HEK293 (cell line): ENCODE results near the gene LMO1.

Source experiments
- CTCF ChIA-PET: fragments of 350-600 bp; formaldehyde crosslinking; extraction: SDS; loops from one replicate; lab custom pipeline; 2021; ENCODE audit warnings: antibody characterized with exemption; lab: Yijun Ruan, JAX
- POLR2A ChIA-PET: fragments of 300-600 bp; formaldehyde crosslinking; extraction: SDS; loops from one replicate; lab custom pipeline; 2020; ENCODE audit warnings: antibody characterized with exemption, inconsistent platforms; lab: Yijun Ruan, JAX
- H3K27ac ChIP-seq: fragments of 200-500 bp; sonication (Bioruptor generic); 2 replicates; pipeline ENCODE4 v1.5.1; 2014; ENCODE audit warnings: low read depth, low read length, control low read depth, inconsistent platforms; ENCODE audit errors: extremely low read depth
- H3K36me3 ChIP-seq, 2 experiments: fragments of 200-500 bp in 1 of 2; sonication (Bioruptor generic) in 1 of 2; 1 replicate in 1 of 2; 2 replicates in 1 of 2; pipeline ENCODE4 v1.5.1; 2014 to 2017; ENCODE audit warnings: inconsistent platforms in 2 of 2, low read length in 2 of 2; ENCODE audit not compliant: control insufficient read depth in 2 of 2, insufficient read depth in 1 of 2
- H3K4me1 ChIP-seq: fragments of 200-500 bp; sonication (Bioruptor generic); 2 replicates; pipeline ENCODE4 v1.5.1; 2014; ENCODE audit warnings: mild to moderate bottlenecking, low read length, inconsistent platforms; ENCODE audit not compliant: control insufficient read depth, insufficient read depth
- H3K4me3 ChIP-seq: 2 replicates; pipeline ENCODE4 v1.5.1; 2011; ENCODE audit warnings: low read depth, mild to moderate bottlenecking, control low read depth, low read length, moderate library complexity
- H3K9me3 ChIP-seq: fragments of 200-500 bp; sonication (Bioruptor generic); 2 replicates; pipeline ENCODE4 v1.5.1; 2014; ENCODE audit warnings: low read depth, low read length, inconsistent platforms; ENCODE audit not compliant: control insufficient read depth, insufficient read depth
- MEIS1 ChIP-seq: sonication (generic); formaldehyde crosslinking; IDR thresholded peaks from 2 replicates; pipeline ENCODE4 v1.8.1; 2022; ENCODE audit warnings: missing genetic modification reagents, mild to moderate bottlenecking, borderline replicate concordance
- PRDM1 ChIP-seq: fragments of 450-650 bp; formaldehyde crosslinking; IDR thresholded peaks from 2 replicates; pipeline ENCODE4; 2016; ENCODE audit warnings: missing biosample characterization, missing genetic modification characterization
- PRDM6 ChIP-seq: fragments of 450-650 bp; formaldehyde crosslinking; IDR thresholded peaks from 2 replicates; pipeline ENCODE4 v1.5.1; 2017; ENCODE audit warnings: missing biosample characterization, missing genetic modification characterization
- REPIN1 ChIP-seq: fragments of 450-650 bp; formaldehyde crosslinking; IDR thresholded peaks from 2 replicates; pipeline ENCODE4 v1.5.1; 2017; ENCODE audit warnings: missing biosample characterization, missing genetic modification characterization, low read depth
- SP7 ChIP-seq: fragments of 450-650 bp; formaldehyde crosslinking; IDR thresholded peaks from 2 replicates; pipeline ENCODE4 v1.5.1; 2016; ENCODE audit warnings: missing biosample characterization, missing genetic modification characterization
- ZBTB49 ChIP-seq: fragments of 450-650 bp; formaldehyde crosslinking; IDR thresholded peaks from 2 replicates; pipeline ENCODE4 v1.5.1; 2016; ENCODE audit warnings: missing biosample characterization, missing genetic modification characterization, low read depth
- ZBTB8A ChIP-seq: fragments of 450-650 bp; formaldehyde crosslinking; IDR thresholded peaks from 2 replicates; pipeline ENCODE4 v1.5.1; 2016; ENCODE audit warnings: missing biosample characterization, missing genetic modification characterization
- ZFP69B ChIP-seq: fragments of 450-650 bp; formaldehyde crosslinking; IDR thresholded peaks from 2 replicates; pipeline ENCODE4 v1.5.1; 2016; ENCODE audit warnings: missing biosample characterization, missing genetic modification characterization
- ZNF140 ChIP-seq: fragments of 450-650 bp; formaldehyde crosslinking; IDR thresholded peaks from 2 replicates; pipeline ENCODE4 v1.5.1; 2016; ENCODE audit warnings: missing biosample characterization, missing genetic modification characterization
- ZNF175 ChIP-seq: fragments of 450-650 bp; formaldehyde crosslinking; IDR thresholded peaks from 2 replicates; pipeline ENCODE4 v1.5.1; 2016; ENCODE audit warnings: missing biosample characterization, missing genetic modification characterization
- ZNF292 ChIP-seq: fragments of 450-650 bp; formaldehyde crosslinking; IDR thresholded peaks from 2 replicates; pipeline ENCODE4 v1.5.1; 2016; ENCODE audit warnings: low read depth, missing biosample characterization, missing genetic modification characterization, borderline replicate concordance
- ZNF558 ChIP-seq: fragments of 450-650 bp; formaldehyde crosslinking; IDR thresholded peaks from 2 replicates; pipeline ENCODE4 v1.5.1; 2016; ENCODE audit warnings: missing biosample characterization, missing genetic modification characterization
- ZNF600 ChIP-seq: fragments of 450-650 bp; formaldehyde crosslinking; IDR thresholded peaks from 2 replicates; pipeline ENCODE4 v1.5.1; 2016; ENCODE audit warnings: missing biosample characterization, missing genetic modification characterization
- ZNF664 ChIP-seq: fragments of 450-650 bp; formaldehyde crosslinking; IDR thresholded peaks from 2 replicates; pipeline ENCODE4 v1.5.1; 2016; ENCODE audit warnings: missing biosample characterization, missing genetic modification characterization
- ZNF677 ChIP-seq: fragments of 450-650 bp; IDR thresholded peaks from 2 replicates; pipeline ENCODE4 v1.5.0; 2018; ENCODE audit warnings: missing biosample characterization, mild to moderate bottlenecking, missing genetic modification characterization, moderate library complexity
- ZNF785 ChIP-seq: fragments of 450-650 bp; formaldehyde crosslinking; IDR thresholded peaks from 2 replicates; pipeline ENCODE4 v1.5.1; 2016; ENCODE audit warnings: missing biosample characterization, missing genetic modification characterization
- ZNF791 ChIP-seq: fragments of 450-650 bp; formaldehyde crosslinking; IDR thresholded peaks from 2 replicates; pipeline ENCODE4 v1.5.1; 2016; ENCODE audit warnings: missing biosample characterization, missing genetic modification characterization
- ZSCAN18 ChIP-seq: fragments of 450-650 bp; formaldehyde crosslinking; IDR thresholded peaks from 2 replicates; pipeline ENCODE4 v1.5.1; 2016; ENCODE audit warnings: missing biosample characterization, missing genetic modification characterization

Gene LMO1

GRCh38 chr11:8252946-8253345 lies 10.7 kb downstream of the LMO1 start:
- POLR2A ChIA-PET: interaction anchor here (1.6 kb wide), 1 partner anchor 10 kb away, joined by 5 read pairs; no protein-coding TSS in a partner anchor
- Histone ChIP-seq H3K4me1 (no peaks in the 10 kb centered on the region), H3K27ac (no peak overlapping the region), H3K9me3 (no peaks in the 10 kb centered on the region), H3K4me3 (no peak overlapping the region), H3K36me3 (no peaks in the 10 kb centered on the region)
- TF ChIP-seq ZBTB49 (tag by site-specific recombination) (no peak), ZNF558 (tag by site-specific recombination) (no peak), ZNF677 (tag by site-specific recombination) (no peak), ZNF292 (tag by site-specific recombination) (no peak), ZSCAN18 (tag by site-specific recombination) (no peak), SP7 (tag by site-specific recombination) (no peak), PRDM6 (tag by site-specific recombination) (no peak), ZNF791 (tag by site-specific recombination) (no peak), ZNF664 (tag by site-specific recombination) (no peak), ZBTB8A (tag by site-specific recombination) (no peak), ZNF600 (tag by site-specific recombination) (no peak), ZNF175 (no peak), ZFP69B (tag by site-specific recombination) (no peak)
- TF ChIP-seq, all 188 proteins: peak for 0
- CTCF ChIA-PET: interaction anchor here (1.7 kb wide), 2 partner anchors 11 to 60 kb away, joined by 4 to 5 read pairs; partner anchors contain the start of gene LMO1

GRCh38 chr11:8252388-8252787 lies 11.3 kb downstream of the LMO1 start:
- Histone ChIP-seq H3K36me3 (no peaks in the 10 kb centered on the region), H3K27ac (no peak overlapping the region), H3K9me3 (no peaks in the 10 kb centered on the region), H3K4me3 (no peak overlapping the region), H3K4me1 (no peaks in the 10 kb centered on the region)
- TF ChIP-seq PRDM1 (tag by site-specific recombination): no peak
- TF ChIP-seq ZNF140 (tag by site-specific recombination): no peak
- no peak for TF ChIP-seq PRDM6 (tag by site-specific recombination)
- no peak for TF ChIP-seq MEIS1 (CRISPR knock-in tag)
- TF ChIP-seq REPIN1: no peak
- TF ChIP-seq ZNF785 (tag by site-specific recombination): no peak
- POLR2A ChIA-PET: no interaction called here
- CTCF ChIA-PET: interaction anchor here (1.7 kb wide), 2 partner anchors 11 to 59 kb away, joined by 4 to 5 read pairs; partner anchors contain the start of gene LMO1
